NCI-H146 treated with DMSO at 0.1 percent for 48 hours (cell line): Measurements from ENCODE around the gene AQP12B.

Source experiments
- DNase-seq: peaks from one replicate; lab custom pipeline; 2025; ENCODE audit not compliant: unreplicated experiment; lab: John Stamatoyannopoulos, UW

The AQP12B gene

GRCh38 chr2:240649331-240649730, 33.4 kb downstream of the AQP12B start:
- DNase-seq, result no peak

- no peak for DNase-seq
These were observed 33.9 kb downstream of the AQP12B start for GRCh38 chr2:240648650-240649275.

GRCh38 chr2:240648155-240648649, 34.5 kb downstream of the AQP12B start:
- no peak for DNase-seq

GRCh38 chr2:240647503-240648154, 35.1 kb downstream of the AQP12B start:
- no peak for DNase-seq

GRCh38 chr2:240646900-240647502, 35.7 kb downstream of the AQP12B start:
- no peak for DNase-seq

- DNase-seq, result no peak
These were observed 36.3 kb downstream of the AQP12B start for GRCh38 chr2:240646176-240646899.

- no peak for DNase-seq
These were observed 36.9 kb downstream of the AQP12B start for GRCh38 chr2:240645801-240646175.

GRCh38 chr2:240645346-240645745, 37.3 kb downstream of the AQP12B start:
- DNase-seq, result no peak

- DNase-seq, result no peak
These were observed 37.8 kb downstream of the AQP12B start for GRCh38 chr2:240644859-240645301.

- no peak for DNase-seq
These were observed 38.5 kb downstream of the AQP12B start for GRCh38 chr2:240644171-240644651.

- DNase-seq, result no peak
These were observed 38.9 kb downstream of the AQP12B start for GRCh38 chr2:240643811-240644150.

GRCh38 chr2:240643093-240643810, 39.4 kb downstream of the AQP12B start:
- no peak for DNase-seq

- DNase-seq, result no peak
These were observed 39.9 kb downstream of the AQP12B start for GRCh38 chr2:240642806-240643092.

GRCh38 chr2:240642061-240642805, 40.5 kb downstream of the AQP12B start:
- DNase-seq, result no peak

- DNase-seq, result no peak
These were observed 41.7 kb downstream of the AQP12B start for GRCh38 chr2:240640939-240641338.

GRCh38 chr2:240639566-240639965, 43.1 kb downstream of the AQP12B start:
- DNase-seq, result no peak

- DNase-seq, result no peak
These were observed 44.0 kb downstream of the AQP12B start for GRCh38 chr2:240638512-240639160.

GRCh38 chr2:240637901-240638345, 44.8 kb downstream of the AQP12B start:
- DNase-seq, result no peak

GRCh38 chr2:240637116-240637900, 45.4 kb downstream of the AQP12B start:
- no peak for DNase-seq
